ENCODE measurements around the gene AP2B1. TPM values are rescaled to one million over a fixed set of nuclear protein-coding genes. Genes with fewer than 3 reads are reported as not detected.
A peak's percentile ranks its signal among the peaks of the same experiment; 100 is the strongest.

The AP2B1 gene
- polyA plus RNA-seq, 1 donor (not counting 4 experiments of a cell fraction or from before 2014, with no cell fraction given): 189 TPM

- Histone ChIP-seq H3K4me3 (ENCODE audit: control insufficient read depth in 2 of 3, extremely low read depth in 1 of 3, insufficient read depth in 2 of 3, low read depth in 1 of 3, low read length in 3 of 3) (peak within 1 kb of the TSS in 2 of 3 experiments; percentile 24 to 44), H2AFZ (ENCODE audit: control insufficient read depth, low read length) (no peak within 1 kb of the TSS), H3K27ac (ENCODE audit: control insufficient read depth, insufficient read depth, low read length) (no peak within 1 kb of the TSS), H3K36me3 (ENCODE audit: control insufficient read depth in 2 of 2, extremely low read depth in 1 of 2, insufficient read depth in 2 of 2, low read length in 2 of 2) (peaks cover 0 to 1% of the 10 kb centered on the region in 2 experiments), H4K20me1 (ENCODE audit: control insufficient read depth, extremely low read depth, insufficient read depth, low read length) (no peaks in the 10 kb centered on the region), H3K4me2 (ENCODE audit: control insufficient read depth, extremely low read depth, insufficient read depth, low read depth, low read length) (peak within 1 kb of the TSS; percentile 33), H3K9me1 (ENCODE audit: control insufficient read depth, extremely low read depth, insufficient read depth, low read length) (no peaks in the 10 kb centered on the region), H3K9me3 (ENCODE audit: control insufficient read depth, low read depth, low read length) (no peaks in the 10 kb centered on the region), H3K27me3 (ENCODE audit: control insufficient read depth, extremely low read depth, insufficient read depth, low read length) (peaks cover 10% of the 10 kb centered on the region), H3K79me2 (ENCODE audit: control insufficient read depth, insufficient read depth, low read length) (no peaks in the 10 kb centered on the region), H3K4me1 (ENCODE audit: control insufficient read depth, extremely low read depth, insufficient read depth, low read length) (peaks cover 6% of the 10 kb centered on the region), H3K9ac (ENCODE audit: control insufficient read depth, extremely low read depth, insufficient read depth, low read length) (no peak within 1 kb of the TSS)
- dilution Hi-C loops (cut with MboI; ENCODE audit: extremely low pct_ligation_motif_present, low sequenced_read_pairs): no loop called here
- TF ChIP-seq CTCF (optimal IDR thresholded peaks at IDR 0.05 in 1 of 3, IDR thresholded peaks at IDR 0.05 in 1 of 3, conservative IDR thresholded peaks at IDR 0.05 in 1 of 3; ENCODE audit: extremely low read depth in 1 of 3, insufficient read depth in 2 of 3, low read length in 3 of 3) (no peak), EZH2 (IDR thresholded peaks at IDR 0.05; ENCODE audit: low read length) (peak; percentile 37)
- FAIRE-seq (no peak), DNase-seq (ENCODE audit: low read depth, low spot score) (no peak)
Measured at GRCh38 chr17:35731239-35731916, 144.3 kb downstream of the AP2B1 start, which contains the start of gene RASL10B. TSS of gene RASL10B (plus strand) at chr17:35731639. CDS start at chr17:35735185, 3,546 bp downstream.

GRCh38 chr17:35731917-35732805, 145.0 kb downstream of the AP2B1 start:
- Histone ChIP-seq H3K79me2 (ENCODE audit: control insufficient read depth, insufficient read depth, low read length) (no peaks in the 10 kb centered on the region), H4K20me1 (ENCODE audit: control insufficient read depth, extremely low read depth, insufficient read depth, low read length) (no peaks in the 10 kb centered on the region), H3K27ac (ENCODE audit: control insufficient read depth, insufficient read depth, low read length) (no peak overlapping the region), H3K36me3 (ENCODE audit: control insufficient read depth in 2 of 2, extremely low read depth in 1 of 2, insufficient read depth in 2 of 2, low read length in 2 of 2) (peaks cover 0 to under 1% of the 10 kb centered on the region in 2 experiments), H3K4me1 (ENCODE audit: control insufficient read depth, extremely low read depth, insufficient read depth, low read length) (peaks cover 5% of the 10 kb centered on the region), H3K9me3 (ENCODE audit: control insufficient read depth, low read depth, low read length) (no peaks in the 10 kb centered on the region), H3K27me3 (ENCODE audit: control insufficient read depth, extremely low read depth, insufficient read depth, low read length) (peaks cover 10% of the 10 kb centered on the region), H3K9ac (ENCODE audit: control insufficient read depth, extremely low read depth, insufficient read depth, low read length) (no peak overlapping the region), H3K4me3 (ENCODE audit: control insufficient read depth in 2 of 3, extremely low read depth in 1 of 3, insufficient read depth in 2 of 3, low read depth in 1 of 3, low read length in 3 of 3) (no peak overlapping the region), H3K4me2 (ENCODE audit: control insufficient read depth, extremely low read depth, insufficient read depth, low read depth, low read length) (no peak overlapping the region), H3K9me1 (ENCODE audit: control insufficient read depth, extremely low read depth, insufficient read depth, low read length) (no peaks in the 10 kb centered on the region), H2AFZ (ENCODE audit: control insufficient read depth, low read length) (no peak overlapping the region)
- no peak for DNase-seq (ENCODE audit: low read depth, low spot score)
- TF ChIP-seq CTCF (optimal IDR thresholded peaks at IDR 0.05 in 1 of 3, IDR thresholded peaks at IDR 0.05 in 1 of 3, conservative IDR thresholded peaks at IDR 0.05 in 1 of 3; ENCODE audit: extremely low read depth in 1 of 3, insufficient read depth in 2 of 3, low read length in 3 of 3) (no peak), EZH2 (IDR thresholded peaks at IDR 0.05; ENCODE audit: low read length) (peak; percentile 88)
- dilution Hi-C loops (cut with MboI; ENCODE audit: extremely low pct_ligation_motif_present, low sequenced_read_pairs): no loop called here
- FAIRE-seq: no peak
